Caco-2 (cell line): ENCODE results near the gene HIPK2. TPM values are rescaled to one million over a fixed set of nuclear protein-coding genes. Genes with fewer than 3 reads are reported as not detected.

Experiments used
- BruUV-seq: library from RNA; stranded (reverse); fragments of 400-500 nt; replicated peaks from 2 replicates; lab custom pipeline; 2021; lab: Mats Ljungman, UMichigan
- CTCF ChIA-PET: fragments of 300-600 bp; sonication (Branson Sonifier 250); formaldehyde crosslinking; loops from one replicate; lab custom pipeline; 2022; ENCODE audit warnings: antibody characterized with exemption; lab: Charles Lee
- POLR2A ChIA-PET: fragments of 300-600 bp; sonication (Branson Sonifier 250); formaldehyde crosslinking; loops from one replicate; lab custom pipeline; 2022; ENCODE audit warnings: antibody characterized with exemption; lab: Charles Lee
- DNase-seq, 2 experiments: peaks; one replicate each; pipeline versions ENCODE4 v3.0.0 to v3.0.0-alpha.2; 2020 to 2022
- H3K27me3 ChIP-seq: replicated peaks from 2 replicates; pipeline ENCODE4 v1.6.0; 2011; ENCODE audit warnings: low read length; ENCODE audit not compliant: control insufficient read depth, insufficient read depth
- H3K36me3 ChIP-seq: 2 replicates; pipeline ENCODE4 v1.5.1; 2011; ENCODE audit warnings: low read length; ENCODE audit not compliant: control insufficient read depth, insufficient read depth
- H3K4me1 ChIP-seq: fragments of 250-450 bp; sonication (Bioruptor Pico); 2 replicates; pipeline ENCODE4 v1.5.1; 2020; ENCODE audit warnings: mild to moderate bottlenecking
- H3K4me3 ChIP-seq: 2 replicates; pipeline ENCODE4 v1.5.1; 2011; ENCODE audit warnings: low read depth, mild to moderate bottlenecking, control low read depth, low read length
- H3K9me3 ChIP-seq: fragments of 250-450 bp; sonication (Bioruptor Pico); 2 replicates; pipeline ENCODE4 v1.5.1; 2020; ENCODE audit warnings: mild to moderate bottlenecking, moderate library complexity
- H3K27ac Mint-ChIP-seq: one replicate; pipeline ENCODE4 v1.8.0; 2022; ENCODE audit warnings: mixed read lengths; ENCODE audit not compliant: unreplicated experiment
- H3K27me3 Mint-ChIP-seq: one replicate; pipeline ENCODE4 v1.8.0; 2022; ENCODE audit warnings: mixed read lengths; ENCODE audit not compliant: insufficient read depth, unreplicated experiment
- H3K36me3 Mint-ChIP-seq: one replicate; pipeline ENCODE4 v1.8.0; 2022; ENCODE audit warnings: mild to moderate bottlenecking, mixed read lengths; ENCODE audit not compliant: insufficient read depth, unreplicated experiment
- H3K4me1 Mint-ChIP-seq: one replicate; pipeline ENCODE4 v1.8.0; 2022; ENCODE audit warnings: low read depth, mixed read lengths; ENCODE audit not compliant: unreplicated experiment
- H3K4me3 Mint-ChIP-seq: one replicate; pipeline ENCODE4 v1.8.0; 2022; ENCODE audit warnings: mild to moderate bottlenecking, moderate library complexity, mixed read lengths; ENCODE audit not compliant: unreplicated experiment
- H3K9me3 Mint-ChIP-seq: one replicate; pipeline ENCODE4 v1.8.0; 2022; ENCODE audit warnings: mixed read lengths; ENCODE audit not compliant: unreplicated experiment
- CTCF ChIP-seq, 2 experiments: fragments of 200-600 bp in 1 of 2; IDR thresholded peaks; 1 replicate in 1 of 2; 2 replicates in 1 of 2; pipeline versions ENCODE4 v1.5.1 to v1.8.0; 2011 to 2022; ENCODE audit warnings: antibody characterized with exemption in 1 of 2, control low read depth in 1 of 2, inconsistent platforms in 1 of 2, low read depth in 1 of 2, low read length in 1 of 2, mild to moderate bottlenecking in 1 of 2, moderate library complexity in 1 of 2; ENCODE audit not compliant: insufficient read depth in 1 of 2, severe bottlenecking in 1 of 2, unreplicated experiment in 1 of 2
- intact Hi-C: fragments of 100-400 bp; cut with micrococcal nuclease; formaldehyde crosslinking; loops from one replicate; pipeline ENCODE4 v1.10.0; 2022; ENCODE audit not compliant: unreplicated experiment
- total RNA-seq: library from RNA; stranded (reverse); gene quantifications from 2 replicates; pipeline ENCODE4 v1.2.3, GENCODE V29; 2022

HIPK2 gene
- total RNA-seq, 1 experiment from 2014 or later: 42.8 TPM

GRCh38 chr7:139702313-139702731 is 75.5 kb downstream of the HIPK2 start:
- no peak overlapping the region for H3K4me3 Mint-ChIP-seq
- Histone ChIP-seq H3K27me3 (no peaks in the 10 kb centered on the region), H3K4me1 (no peaks in the 10 kb centered on the region), H3K36me3 (no peaks in the 10 kb centered on the region; the same call in 1 of the 2 replicates), H3K4me3 (no peak overlapping the region), H3K9me3 (no peaks in the 10 kb centered on the region)
- no TSS peak for BruUV-seq
- POLR2A ChIA-PET: no interaction called here
- DNase-seq: no peak
- intact Hi-C loops: no loop called here
- H3K36me3 Mint-ChIP-seq: peaks cover 12% of the 10 kb centered on the region
- no peaks in the 10 kb centered on the region for H3K27me3 Mint-ChIP-seq
- no peaks in the 10 kb centered on the region for H3K4me1 Mint-ChIP-seq
- CTCF ChIA-PET: no interaction called here
- H3K9me3 Mint-ChIP-seq: no peaks in the 10 kb centered on the region
- no peak for TF ChIP-seq CTCF (IDR thresholded peaks at IDR 0.05; ENCODE audit: insufficient read depth in 1 of 2, low read depth in 1 of 2, low read length in 1 of 2, severe bottlenecking in 1 of 2, unreplicated experiment in 1 of 2)
- H3K27ac Mint-ChIP-seq: no peak overlapping the region

- no peak overlapping the region for H3K27ac Mint-ChIP-seq
- intact Hi-C loops: no loop called here
- no peaks in the 10 kb centered on the region for H3K27me3 Mint-ChIP-seq
- no peak for TF ChIP-seq CTCF (IDR thresholded peaks at IDR 0.05; ENCODE audit: insufficient read depth in 1 of 2, low read depth in 1 of 2, low read length in 1 of 2, severe bottlenecking in 1 of 2, unreplicated experiment in 1 of 2)
- H3K36me3 ChIP-seq: no peaks in the 10 kb centered on the region; the same call in 1 of the 2 replicates
- H3K4me1 Mint-ChIP-seq: no peaks in the 10 kb centered on the region
- no peak for DNase-seq
- BruUV-seq: no TSS peak
- no peak overlapping the region for H3K4me3 ChIP-seq
- H3K9me3 Mint-ChIP-seq: no peaks in the 10 kb centered on the region
- H3K4me1 ChIP-seq: no peaks in the 10 kb centered on the region
- peaks cover 12% of the 10 kb centered on the region for H3K36me3 Mint-ChIP-seq
- POLR2A ChIA-PET: no interaction called here
- no peaks in the 10 kb centered on the region for H3K9me3 ChIP-seq
- CTCF ChIA-PET: no interaction called here
- H3K4me3 Mint-ChIP-seq: no peak overlapping the region
- no peaks in the 10 kb centered on the region for H3K27me3 ChIP-seq
Measured at GRCh38 chr7:139701908-139702307, 75.9 kb downstream of the HIPK2 start.

- Mint-ChIP-seq H3K4me3 (no peak overlapping the region), H3K27ac (no peak overlapping the region), H3K36me3 (peaks cover 6% of the 10 kb centered on the region), H3K4me1 (peaks cover 9% of the 10 kb centered on the region), H3K27me3 (no peaks in the 10 kb centered on the region), H3K9me3 (no peaks in the 10 kb centered on the region)
- Histone ChIP-seq H3K4me3 (no peak overlapping the region), H3K4me1 (no peaks in the 10 kb centered on the region), H3K9me3 (no peaks in the 10 kb centered on the region), H3K36me3 (peaks cover 2% of the 10 kb centered on the region; the same call in 1 of the 2 replicates), H3K27me3 (no peaks in the 10 kb centered on the region)
- intact Hi-C loops: no loop called here
- CTCF ChIA-PET: no interaction called here
- POLR2A ChIA-PET: no interaction called here
- TF ChIP-seq CTCF (IDR thresholded peaks at IDR 0.05; ENCODE audit: insufficient read depth in 1 of 2, low read depth in 1 of 2, low read length in 1 of 2, severe bottlenecking in 1 of 2, unreplicated experiment in 1 of 2): no peak
- no TSS peak for BruUV-seq
- no peak for DNase-seq
Measured at GRCh38 chr7:139700505-139701235, 77.1 kb downstream of the HIPK2 start.
